H1 (cell line): ENCODE results near the gene TLL1. TPM values are rescaled to one million over a fixed set of nuclear protein-coding genes. Genes with fewer than 3 reads are reported as not detected.

Experiments
- CTCF ChIA-PET: fragments of 300-600 bp; sonication (Branson Sonifier 250); formaldehyde crosslinking; loops from one replicate; lab custom pipeline; 2021; ENCODE audit not compliant: partially characterized antibody; lab: Charles Lee
- POLR2A ChIA-PET: fragments of 300-600 bp; sonication (Branson Sonifier 250); formaldehyde crosslinking; loops from one replicate; lab custom pipeline; 2021; ENCODE audit warnings: inconsistent platforms; ENCODE audit not compliant: partially characterized antibody; lab: Charles Lee
- DNase-seq, 2 experiments: peaks; one replicate each; pipeline versions ENCODE4 v3.0.0 to v3.0.0-alpha.2; 2010 to 2022; ENCODE audit warnings: low spot score in 2 of 2, low read depth in 1 of 2, mixed read lengths in 1 of 2
- FAIRE-seq: peaks from 2 replicates; lab custom pipeline; 2011; peaks lifted over from hg19 to GRCh38; lab: Jason Lieb, UNC
- H2AFZ ChIP-seq: 2 replicates; pipeline ENCODE4 v1.8.1; 2012; ENCODE audit warnings: low read length, inconsistent platforms
- H2AK5ac ChIP-seq: 2 replicates; pipeline ENCODE4 v1.6.1; 2013; ENCODE audit warnings: low read depth, low read length
- H2BK120ac ChIP-seq: replicated peaks from 2 replicates; pipeline ENCODE3; 2013; ENCODE audit warnings: low read depth, low read length, inconsistent platforms
- H2BK12ac ChIP-seq: 2 replicates; pipeline ENCODE4 v1.6.1; 2013; ENCODE audit warnings: low read depth, low read length
- H2BK15ac ChIP-seq: 2 replicates; pipeline ENCODE4 v1.6.1; 2013; ENCODE audit warnings: low read length
- H2BK20ac ChIP-seq: 2 replicates; pipeline ENCODE4 v1.6.1; 2013; ENCODE audit warnings: low read length
- H2BK5ac ChIP-seq: 2 replicates; pipeline ENCODE4 v1.6.1; 2013; ENCODE audit warnings: low read depth, low read length
- H3K14ac ChIP-seq: 2 replicates; pipeline ENCODE4 v1.6.1; 2013; ENCODE audit warnings: inconsistent platforms; ENCODE audit not compliant: insufficient read length
- H3K18ac ChIP-seq: 2 replicates; pipeline ENCODE4 v1.6.1; 2013; ENCODE audit warnings: low read length; ENCODE audit errors: extremely low read depth
- H3K23ac ChIP-seq: 2 replicates; pipeline ENCODE4 v1.6.1; 2013; ENCODE audit warnings: inconsistent platforms; ENCODE audit not compliant: insufficient read length
- H3K23me2 ChIP-seq: 2 replicates; pipeline ENCODE4 v1.6.1; 2013; ENCODE audit warnings: low read depth, low read length
- H3K27ac ChIP-seq: 2 replicates; pipeline ENCODE4 v1.6.1; 2011; ENCODE audit warnings: low read depth, low read length, inconsistent platforms
- H3K27me3 ChIP-seq, 4 experiments: replicated peaks in 1 of 4; 1 replicate in 1 of 4; 2 replicates in 3 of 4; pipeline versions ENCODE4 v1.6.1 to v1.8.1; 2011 to 2013; ENCODE audit warnings: low read length in 3 of 4, mild to moderate bottlenecking in 3 of 4, inconsistent platforms in 2 of 4, mixed read lengths in 2 of 4, moderate library complexity in 1 of 4; ENCODE audit not compliant: control insufficient read depth in 3 of 4, insufficient read depth in 3 of 4; ENCODE audit errors: extremely low read depth in 1 of 4
- H3K36me3 ChIP-seq, 4 experiments: 2 replicates each; pipeline versions ENCODE4 v1.6.1 to v1.8.1; 2011 to 2013; ENCODE audit warnings: mild to moderate bottlenecking in 4 of 4, low read length in 3 of 4, moderate library complexity in 2 of 4, control low read depth in 1 of 4, inconsistent platforms in 1 of 4; ENCODE audit not compliant: insufficient read depth in 4 of 4, control insufficient read depth in 2 of 4
- H3K4ac ChIP-seq: replicated peaks from 2 replicates; pipeline ENCODE3; 2013; ENCODE audit warnings: low read length, low read depth, mixed read lengths, inconsistent platforms; ENCODE audit not compliant: insufficient read length
- H3K4me1 ChIP-seq, 4 experiments: replicated peaks in 1 of 4; 1 replicate in 1 of 4; 2 replicates in 3 of 4; pipeline versions ENCODE4 v1.6.1 to v1.8.1; 2011 to 2013; ENCODE audit warnings: low read length in 3 of 4, inconsistent platforms in 2 of 4, mixed read lengths in 1 of 4; ENCODE audit not compliant: insufficient read depth in 4 of 4, control insufficient read depth in 3 of 4
- H3K4me2 ChIP-seq, 2 experiments: 2 replicates each; pipeline versions ENCODE4 v1.6.1 to v1.8.1; 2011 to 2013; ENCODE audit warnings: low read depth in 2 of 2, low read length in 2 of 2, control low read depth in 1 of 2, inconsistent platforms in 1 of 2, mild to moderate bottlenecking in 1 of 2; ENCODE audit not compliant: insufficient read depth in 1 of 2
- H3K4me3 ChIP-seq, 4 experiments: fragments of 200-600, 300-600 bp in 1 of 4; sonication (generic), shearing (Covaris generic), sonication (Bioruptor Twin) in 1 of 4; 2 replicates each; pipeline versions ENCODE4 v1.5.1 to v1.8.1; 2011 to 2016; ENCODE audit warnings: low read length in 4 of 4, low read depth in 3 of 4, control low read depth in 2 of 4, inconsistent platforms in 2 of 4, mild to moderate bottlenecking in 2 of 4, mixed read lengths in 1 of 4, moderate library complexity in 1 of 4; ENCODE audit not compliant: insufficient read depth in 2 of 4; ENCODE audit errors: extremely low read depth in 1 of 4
- H3K56ac ChIP-seq: replicated peaks from 2 replicates; pipeline ENCODE3; 2013; ENCODE audit warnings: low read depth, mild to moderate bottlenecking, mixed read lengths, low read length, inconsistent platforms; ENCODE audit not compliant: insufficient read length
- H3K79me1 ChIP-seq: 2 replicates; pipeline ENCODE4 v1.6.1; 2013; ENCODE audit warnings: low read depth, low read length, control low read depth
- H3K79me2 ChIP-seq, 2 experiments: 2 replicates each; pipeline versions ENCODE4 v1.6.1 to v1.8.1; 2012 to 2013; ENCODE audit warnings: low read length in 2 of 2, mild to moderate bottlenecking in 2 of 2, inconsistent platforms in 1 of 2; ENCODE audit not compliant: insufficient read depth in 2 of 2, control insufficient read depth in 1 of 2
- H3K9ac ChIP-seq, 4 experiments: replicated peaks in 1 of 4; 1 replicate in 1 of 4; 2 replicates in 3 of 4; pipeline versions ENCODE4 v1.6.1 to v1.8.1; 2011 to 2013; ENCODE audit warnings: low read depth in 3 of 4, low read length in 3 of 4, control low read depth in 2 of 4, mild to moderate bottlenecking in 2 of 4, moderate library complexity in 2 of 4, inconsistent platforms in 1 of 4; ENCODE audit errors: extremely low read depth in 1 of 4
- H3K9me3 ChIP-seq, 2 experiments: 2 replicates each; pipeline versions ENCODE4 v1.6.1 to v1.8.1; 2012 to 2013; ENCODE audit warnings: mild to moderate bottlenecking in 2 of 2, moderate library complexity in 2 of 2, control low read depth in 1 of 2, inconsistent platforms in 1 of 2, low read depth in 1 of 2, low read length in 1 of 2, mixed read lengths in 1 of 2; ENCODE audit not compliant: insufficient read depth in 2 of 2
- H4K20me1 ChIP-seq, 2 experiments: replicated peaks in 1 of 2; 2 replicates each; pipeline versions ENCODE3 to v1.8.1; 2011 to 2013; ENCODE audit warnings: inconsistent platforms in 2 of 2, low read length in 2 of 2, mild to moderate bottlenecking in 1 of 2; ENCODE audit not compliant: insufficient read depth in 2 of 2, control insufficient read depth in 1 of 2
- H4K5ac ChIP-seq: 2 replicates; pipeline ENCODE4 v1.6.1; 2013; ENCODE audit warnings: low read length, low read depth, mixed read lengths, inconsistent platforms; ENCODE audit not compliant: insufficient read length
- H4K8ac ChIP-seq: 2 replicates; pipeline ENCODE4 v1.8.0; 2013; ENCODE audit warnings: mild to moderate bottlenecking, moderate library complexity, low read length, inconsistent platforms; ENCODE audit not compliant: insufficient read depth; ENCODE audit errors: extremely low read depth
- H4K91ac ChIP-seq: replicated peaks from 2 replicates; pipeline ENCODE3; 2013; ENCODE audit warnings: low read length, mixed read lengths, inconsistent platforms; ENCODE audit not compliant: insufficient read length
- CBX8 ChIP-seq: fragments of 300-800, 300-1000 bp; sonication (generic); IDR thresholded peaks from 2 replicates; pipeline ENCODE4 v1.7.1; 2016; ENCODE audit warnings: low read depth, low read length, borderline replicate concordance
- CTBP2 ChIP-seq: IDR thresholded peaks from 2 replicates; pipeline ENCODE4 v1.7.0; 2011; ENCODE audit warnings: borderline replicate concordance, mild to moderate bottlenecking, moderate library complexity, mixed read lengths, low read length; ENCODE audit not compliant: insufficient read depth, insufficient read length
- EP300 ChIP-seq, 2 experiments: IDR thresholded peaks; 1 replicate in 1 of 2; 2 replicates in 1 of 2; pipeline ENCODE4 v1.6.1; 2011 to 2012; ENCODE audit warnings: low read depth in 2 of 2, low read length in 2 of 2, mild to moderate bottlenecking in 2 of 2, borderline replicate concordance in 1 of 2, inconsistent platforms in 1 of 2, moderate library complexity in 1 of 2
- JUND ChIP-seq: IDR thresholded peaks from 2 replicates; pipeline ENCODE4 v1.6.1; 2011; ENCODE audit warnings: mild to moderate bottlenecking, improper control_type of control experiment, low read length
- RBBP5 ChIP-seq: IDR thresholded peaks from 2 replicates; pipeline ENCODE4 v1.7.1; 2012; ENCODE audit warnings: low read depth, mild to moderate bottlenecking, inconsistent platforms, low read length, moderate library complexity, borderline replicate concordance
- RFX5 ChIP-seq: IDR thresholded peaks from 2 replicates; pipeline ENCODE4 v1.6.1; 2011; ENCODE audit warnings: low read depth, low read length, improper control_type of control experiment, borderline replicate concordance
- RNF2 ChIP-seq: fragments of 200-900, 300-1000 bp; sonication (generic); IDR thresholded peaks from 2 replicates; pipeline ENCODE4 v1.7.1; 2016; ENCODE audit warnings: borderline replicate concordance, low read depth, mild to moderate bottlenecking, antibody characterized with exemption, low read length; ENCODE audit not compliant: poor library complexity, severe bottlenecking; ENCODE audit errors: missing control alignments
- TCF12 ChIP-seq: IDR thresholded peaks from 2 replicates; pipeline ENCODE4 v1.6.1; 2011; ENCODE audit warnings: low read depth, mild to moderate bottlenecking, low read length
- TEAD4 ChIP-seq: IDR thresholded peaks from 2 replicates; pipeline ENCODE4 v1.6.1; 2012; ENCODE audit warnings: low read depth, low read length, inconsistent platforms, mixed read lengths
- WGBS, 2 experiments: shearing (Covaris generic) in 1 of 2; methylation state at CpG; one replicate each; pipeline versions ENCODE4 v1.1.6 to v1.1.7; 2013 to 2015; ENCODE audit warnings: low lambda C conversion rate in 2 of 2, mixed read lengths in 2 of 2, inconsistent platforms in 1 of 2, low coverage in 1 of 2, missing lambda C conversion rate in 1 of 2; ENCODE audit not compliant: insufficient replicate concordance in 2 of 2, insufficient coverage in 1 of 2, insufficient read length in 1 of 2; ENCODE audit errors: extremely low coverage in 1 of 2, missing lambda C conversion rate in 1 of 2; 5-methylcytosine and 5-hydroxymethylcytosine counted together
- polyA plus RNA-seq, 7 experiments: library from polyadenylated mRNA; depleted of rRNA in 3 of 7; stranded (reverse) in 5 of 7; unstranded in 2 of 7; fragments of >200 nt in 5 of 7; fragments of 200-250 nt in 2 of 7; gene quantifications; 1 replicate in 5 of 7; 2 replicates in 1 of 7; 4 replicates in 1 of 7; pipeline versions ENCODE4 v1.2.1 to v1.2.3, GENCODE V29; 2011 to 2013; ENCODE audit warnings: missing spikeins in 2 of 7, mixed read lengths in 2 of 7
- total RNA-seq: library from RNA; stranded (reverse); fragmentation: NEBNext Ultra II Directional; extraction: Animal tissue kit (Norgen Biotek cat#: 25700); gene quantifications from 2 replicates; pipeline ENCODE4 v1.2.1, GENCODE V29; 2021

The TLL1 gene
- total and polyA plus RNA-seq, 2 of the 8 experiments (the other 6 are each of a cell fraction or from before 2014, with no cell fraction given) = 0.18 to 1.1 TPM

DNA sequence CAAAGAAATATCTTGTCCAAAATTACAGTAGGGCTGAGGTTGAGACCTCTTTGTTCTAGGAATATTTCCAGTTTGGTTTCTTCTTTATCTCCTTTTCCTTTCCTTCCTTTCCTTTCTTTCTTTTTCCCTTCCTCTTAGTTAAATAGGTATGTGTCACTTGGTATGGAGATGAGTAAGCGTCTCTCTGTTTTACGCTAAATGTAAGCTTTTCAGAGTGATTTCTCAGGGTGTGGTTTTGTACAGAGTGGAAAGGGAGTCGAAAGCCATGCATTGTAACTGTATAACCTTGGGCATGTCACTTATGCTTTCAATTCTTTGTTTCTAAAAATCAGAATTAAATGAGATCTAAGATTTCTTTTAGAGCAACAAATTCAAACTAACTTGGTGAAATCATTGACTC lies 54.8 kb downstream of the TLL1 start:
- DNase-seq (no peak), FAIRE-seq (no peak)
- no peak overlapping the region for H3K14ac ChIP-seq
- ChIA-PET POLR2A (no interaction called here), CTCF (no interaction called here)
- no peak overlapping the region for H3K23ac ChIP-seq
- no peak overlapping the region for H2AFZ ChIP-seq
- H3K27ac ChIP-seq = no peak overlapping the region
- H4K8ac ChIP-seq = no peak overlapping the region
- 90% methylated on average over 3 of the region's 3 CpGs; no CpG with 5 or more reads in 1 of the 2 experiments for WGBS, 2 experiments
- no peak overlapping the region for H4K5ac ChIP-seq
- TF ChIP-seq EP300 (IDR thresholded peaks at IDR 0.05; ENCODE audit: borderline replicate concordance in 1 of 2, low read depth in 2 of 2, low read length in 2 of 2) = no peak
- TF ChIP-seq TCF12 = no peak
- TF ChIP-seq RBBP5 = no peak
- TF ChIP-seq CBX8 = no peak
- TF ChIP-seq RFX5 = no peak
- no peak for TF ChIP-seq JUND
- TF ChIP-seq RNF2 = no peak
- no peak for TF ChIP-seq CTBP2
- TF ChIP-seq TEAD4 = no peak
- no peak overlapping the region for H2BK15ac ChIP-seq
- peaks cover 0 to 2% (median 0%) of the 10 kb centered on the region in 4 experiments; a peak in 1 of 7 replicates for H3K4me1 ChIP-seq
- H2BK120ac ChIP-seq = no peak overlapping the region
- H3K23me2 ChIP-seq = no peaks in the 10 kb centered on the region
- no peaks in the 10 kb centered on the region for H3K36me3 ChIP-seq
- H4K91ac ChIP-seq = no peak overlapping the region
- H3K79me1 ChIP-seq = no peaks in the 10 kb centered on the region
- no peak overlapping the region for H3K18ac ChIP-seq
- H2BK12ac ChIP-seq = no peak overlapping the region
- H2BK20ac ChIP-seq = no peak overlapping the region
- no peaks in the 10 kb centered on the region for H4K20me1 ChIP-seq
- H3K79me2 ChIP-seq = no peaks in the 10 kb centered on the region
- H3K4ac ChIP-seq = no peak overlapping the region
- H3K4me3 ChIP-seq = no peak overlapping the region
- no peak overlapping the region for H3K9ac ChIP-seq
- no peak overlapping the region for H2BK5ac ChIP-seq
- no peaks in the 10 kb centered on the region for H3K27me3 ChIP-seq
- H3K9me3 ChIP-seq = no peaks in the 10 kb centered on the region; a peak in 1 of 4 replicates
- H2AK5ac ChIP-seq = no peak overlapping the region
- no peak overlapping the region for H3K56ac ChIP-seq
- no peak overlapping the region for H3K4me2 ChIP-seq
